NCI-H2196 (cell line): ENCODE measurements around the gene TBL2.
"Not testable (repeated sequence)": the region's sequence is repeated elsewhere in the genome, so short reads cannot be mapped to it uniquely, and the experiment has no call there.

Experiments used
- DNase-seq: peaks from one replicate; lab custom pipeline; 2025; ENCODE audit not compliant: unreplicated experiment; lab: John Stamatoyannopoulos, UW

Gene TBL2

GRCh38 chr7:73606801-73607691 is 28.7 kb upstream of the TBL2 start:
- DNase-seq: peak; percentile 80

- DNase-seq: no peak
These were observed 27.3 kb upstream of the TBL2 start for GRCh38 chr7:73605601-73606220.

GRCh38 chr7:73602721-73603651 is 24.6 kb upstream of the TBL2 start:
- no peak for DNase-seq

- no peak for DNase-seq
These were observed 21.5 kb upstream of the TBL2 start for GRCh38 chr7:73599916-73600315.

GRCh38 chr7:73599151-73599882 is 20.9 kb upstream of the TBL2 start:
- no peak for DNase-seq

- no peak for DNase-seq
These were observed 19.8 kb upstream of the TBL2 start for GRCh38 chr7:73597978-73598782.

- no peak for DNase-seq
These were observed 18.0 kb upstream of the TBL2 start for GRCh38 chr7:73596191-73597065.

GRCh38 chr7:73595358-73595757 is 17.0 kb upstream of the TBL2 start:
- no peak for DNase-seq

- no peak for DNase-seq
These were observed 15.0 kb upstream of the TBL2 start for GRCh38 chr7:73593207-73594045.

GRCh38 chr7:73586911-73587310 is 8.5 kb upstream of the TBL2 start:
- no peak for DNase-seq

GRCh38 chr7:73585196-73585595 is 6.8 kb upstream of the TBL2 start:
- no peak for DNase-seq

- DNase-seq: no peak
These were observed 4.4 kb upstream of the TBL2 start for GRCh38 chr7:73582664-73583202.

- DNase-seq: not testable (repeated sequence)
These were observed 2.6 kb upstream of the TBL2 start for GRCh38 chr7:73581006-73581405.

- DNase-seq: no peak
These were observed 595 bp downstream of the TBL2 start for GRCh38 chr7:73577627-73578341.

- DNase-seq: no peak
These were observed 4.6 kb downstream of the TBL2 start for GRCh38 chr7:73573791-73574190.

- no peak for DNase-seq
These were observed 5.1 kb downstream of the TBL2 start for GRCh38 chr7:73573276-73573675.

- DNase-seq: no peak
These were observed 5.6 kb downstream of the TBL2 start for GRCh38 chr7:73572767-73573186.
